Measurements from ENCODE around the gene TMEM141. TPM values are rescaled to one million over a fixed set of nuclear protein-coding genes. Genes with fewer than 3 reads are reported as not detected.

TMEM141 gene
- 10 to 100 TPM; 43.1 to 88.1 (median 70.9) TPM for total RNA-seq

DNA sequence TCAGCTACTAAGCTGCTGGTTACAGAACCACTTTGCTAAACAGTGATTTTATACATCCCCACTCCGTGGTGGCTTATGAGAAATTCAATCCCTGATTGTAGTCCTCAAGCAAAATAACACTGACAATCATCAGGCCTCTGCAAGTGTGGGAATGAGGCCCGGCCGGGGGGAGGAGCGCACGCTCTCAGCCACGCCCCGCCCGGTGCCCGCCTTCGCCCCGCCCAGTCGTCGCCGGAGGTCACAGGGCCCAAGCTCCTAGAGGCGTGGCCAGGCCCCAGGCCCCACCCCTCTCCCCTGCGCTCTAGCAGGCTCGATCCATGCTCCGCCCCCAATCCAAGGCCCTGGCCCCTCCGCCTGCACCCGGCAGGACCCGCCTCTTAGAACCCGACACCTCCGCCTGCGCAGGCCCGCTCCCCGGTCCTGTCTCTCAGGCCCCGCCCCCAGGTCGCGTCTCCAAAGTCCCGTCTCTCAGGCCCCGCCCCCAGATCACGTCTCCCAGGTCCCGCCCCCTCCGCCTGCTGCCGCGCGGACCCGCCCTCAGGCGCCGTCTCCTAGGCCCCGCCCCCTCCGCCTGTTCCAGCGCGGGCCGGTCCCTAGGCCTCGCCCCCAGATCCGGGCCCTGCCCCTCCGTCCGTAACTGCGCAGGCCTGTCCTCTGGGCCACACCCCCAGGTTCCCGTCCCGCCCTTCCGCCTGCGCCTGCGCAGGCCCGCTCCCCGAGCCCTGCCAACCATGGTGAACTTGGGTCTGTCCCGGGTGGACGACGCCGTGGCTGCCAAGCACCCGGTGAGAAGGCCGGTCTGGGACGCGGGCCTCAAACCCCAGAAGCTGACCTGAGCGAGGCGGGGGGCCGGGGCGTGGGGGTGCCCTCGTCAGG lies at the start of gene TMEM141:
Gene TMEM141, plus strand, starts transcription at position 705 of the 876 bp plus-strand sequence. Its CDS starts 27 bp downstream, at position 732.
- TF ChIP-seq, protein P1, sequence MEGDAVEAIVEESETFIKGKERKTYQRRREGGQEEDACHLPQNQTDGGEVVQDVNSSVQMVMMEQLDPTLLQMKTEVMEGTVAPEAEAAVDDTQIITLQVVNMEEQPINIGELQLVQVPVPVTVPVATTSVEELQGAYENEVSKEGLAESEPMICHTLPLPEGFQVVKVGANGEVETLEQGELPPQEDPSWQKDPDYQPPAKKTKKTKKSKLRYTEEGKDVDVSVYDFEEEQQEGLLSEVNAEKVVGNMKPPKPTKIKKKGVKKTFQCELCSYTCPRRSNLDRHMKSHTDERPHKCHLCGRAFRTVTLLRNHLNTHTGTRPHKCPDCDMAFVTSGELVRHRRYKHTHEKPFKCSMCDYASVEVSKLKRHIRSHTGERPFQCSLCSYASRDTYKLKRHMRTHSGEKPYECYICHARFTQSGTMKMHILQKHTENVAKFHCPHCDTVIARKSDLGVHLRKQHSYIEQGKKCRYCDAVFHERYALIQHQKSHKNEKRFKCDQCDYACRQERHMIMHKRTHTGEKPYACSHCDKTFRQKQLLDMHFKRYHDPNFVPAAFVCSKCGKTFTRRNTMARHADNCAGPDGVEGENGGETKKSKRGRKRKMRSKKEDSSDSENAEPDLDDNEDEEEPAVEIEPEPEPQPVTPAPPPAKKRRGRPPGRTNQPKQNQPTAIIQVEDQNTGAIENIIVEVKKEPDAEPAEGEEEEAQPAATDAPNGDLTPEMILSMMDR (IDR thresholded peaks at IDR 0.05) = no peak
- ATAC-seq (ENCODE audit: low FRiP score) (peak; percentile 98), DNase-seq (ENCODE audit: low spot score) (peak; percentile 99)

DNA sequence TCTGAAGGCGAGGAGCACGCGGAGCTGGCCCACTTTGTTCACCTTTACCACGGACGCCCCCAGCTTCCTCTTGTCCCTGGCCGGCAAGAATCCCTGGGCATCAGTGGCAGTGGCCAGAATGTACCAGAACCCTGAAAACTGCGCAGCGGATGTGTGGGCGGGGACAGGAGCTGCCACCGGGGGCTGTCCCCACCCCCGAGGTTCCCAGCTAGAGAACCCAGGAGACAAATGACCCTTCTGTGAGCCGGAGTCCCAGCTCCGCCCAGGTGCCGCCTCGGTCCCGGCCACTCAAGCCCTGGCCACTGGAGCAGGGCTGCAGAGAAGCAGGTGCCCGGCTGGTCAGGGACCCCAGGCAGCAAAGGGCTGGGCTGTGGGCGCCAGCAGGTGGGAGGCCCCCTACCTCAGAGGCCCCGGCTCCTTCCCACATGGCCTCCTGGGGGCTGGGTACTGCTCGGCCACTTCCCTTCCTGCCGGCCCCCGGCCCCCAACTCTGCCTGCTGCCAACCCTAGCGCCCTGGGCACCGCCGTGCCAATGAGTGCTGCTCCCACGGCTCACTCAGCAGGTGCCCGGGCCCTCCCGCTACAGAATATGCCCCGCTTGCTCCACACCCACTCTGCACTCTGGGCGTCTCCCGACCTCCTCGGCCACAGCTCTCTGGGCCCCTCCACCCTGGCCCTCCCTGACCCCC lies 49.1 kb upstream of the TMEM141 start:
- TF ChIP-seq, protein P1 (IDR thresholded peaks at IDR 0.05) = no peak
- no peak for DNase-seq (ENCODE audit: low spot score)
- no peak for ATAC-seq (ENCODE audit: low FRiP score)

DNA sequence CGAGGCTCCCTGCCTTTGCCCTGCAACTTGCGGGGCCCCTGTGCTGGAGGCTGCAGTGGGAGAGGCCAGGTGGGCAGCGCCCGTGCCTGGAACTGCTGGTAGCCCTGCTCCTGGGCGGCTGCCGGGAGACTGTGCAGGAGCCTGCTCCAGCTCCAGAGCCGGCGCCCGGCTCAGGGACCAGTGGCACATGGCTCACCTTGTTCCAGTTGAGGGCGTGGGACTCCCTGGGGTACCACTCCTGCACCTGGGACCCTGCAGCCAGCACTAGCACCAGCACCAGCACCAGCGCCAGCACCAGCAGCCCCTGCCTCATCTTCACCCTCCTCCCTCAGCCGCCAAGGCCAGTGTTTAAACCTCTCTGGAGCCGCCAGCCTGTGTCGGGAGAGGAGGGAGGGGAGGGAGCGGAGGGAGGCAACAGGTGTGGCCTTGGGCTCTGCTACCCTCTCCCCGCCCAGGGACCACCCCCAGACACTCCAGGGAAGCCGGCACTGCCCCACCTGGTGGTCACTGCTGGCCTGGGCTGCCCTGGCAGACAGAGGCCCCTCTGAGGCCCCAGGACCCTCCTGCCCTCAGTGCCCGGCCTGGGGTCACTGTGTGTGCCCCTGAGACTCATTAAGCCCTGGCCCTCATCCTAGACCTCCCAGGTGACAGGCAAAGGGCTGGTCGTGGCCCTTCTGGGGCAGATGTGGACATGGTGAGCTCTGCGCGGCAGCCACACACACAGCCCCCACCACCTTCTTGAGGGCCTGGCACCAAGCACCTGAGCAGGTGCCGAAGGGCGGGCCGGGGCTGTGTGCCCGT lies 48.4 kb upstream of the TMEM141 start, which contains the start of gene LCN10:
Gene LCN10, minus strand, starts transcription at position 350 of the 801 bp plus-strand sequence. Its CDS starts 37 bp downstream, at position 313.
- TF ChIP-seq, protein P1 (IDR thresholded peaks at IDR 0.05) = no peak
- ATAC-seq (ENCODE audit: low FRiP score) (no peak), DNase-seq (ENCODE audit: low spot score) (no peak)

GRCh38 chr9:136743639-136744211 lies 47.4 kb upstream of the TMEM141 start:
- ATAC-seq (ENCODE audit: low FRiP score) (no peak), DNase-seq (ENCODE audit: low spot score) (no peak)
- TF ChIP-seq, protein P1 (IDR thresholded peaks at IDR 0.05) = no peak

DNA sequence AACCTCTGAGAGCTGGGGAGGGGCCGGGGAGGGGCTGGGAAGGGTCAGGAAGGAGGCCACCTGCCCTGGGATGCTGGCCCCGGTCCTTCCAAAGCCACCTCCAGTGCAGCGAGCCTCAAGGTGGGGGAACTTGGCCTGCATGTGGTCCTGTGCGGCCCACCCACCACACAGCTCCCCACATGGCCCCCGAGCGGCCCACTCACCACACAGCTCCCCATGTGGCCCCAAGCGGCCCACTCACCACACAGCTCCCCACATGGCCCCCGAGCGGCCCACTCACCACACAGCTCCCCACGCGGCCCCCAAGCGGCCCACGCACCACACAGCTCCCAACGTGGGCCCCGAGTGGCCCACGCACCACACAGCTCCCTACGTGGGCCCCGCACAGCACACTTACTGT lies 46.4 kb upstream of the TMEM141 start:
- no peak for ATAC-seq (ENCODE audit: low FRiP score)
- TF ChIP-seq, protein P1 (IDR thresholded peaks at IDR 0.05) = no peak
- DNase-seq (ENCODE audit: low spot score) = no peak

- TF ChIP-seq, protein P1 (IDR thresholded peaks at IDR 0.05) = no peak
- ATAC-seq (ENCODE audit: low FRiP score) (no peak), DNase-seq (ENCODE audit: low spot score) (no peak)
Measured at GRCh38 chr9:136745389-136746154, 45.6 kb upstream of the TMEM141 start.

Data from omental fat pad (tissue), 4 donors.